ENCODE data around the gene CAP2.

GRCh38 chr6:17580518-17581048 lies 187.2 kb downstream of the CAP2 start:
- TF ChIP-seq NR2C2 (CRISPR knock-in tag; IDR thresholded peaks at IDR 0.05): no peak
- TF ChIP-seq NR2C2 (tag; IDR thresholded peaks at IDR 0.05): no peak
- no peak for TF ChIP-seq ZNF75A (CRISPR knock-in tag; IDR thresholded peaks at IDR 0.05)
- no peak for TF ChIP-seq ZBTB7A (IDR thresholded peaks at IDR 0.05; ENCODE audit: borderline replicate concordance, control insufficient read depth, low read depth, low read length)
- TF ChIP-seq, protein P1, sequence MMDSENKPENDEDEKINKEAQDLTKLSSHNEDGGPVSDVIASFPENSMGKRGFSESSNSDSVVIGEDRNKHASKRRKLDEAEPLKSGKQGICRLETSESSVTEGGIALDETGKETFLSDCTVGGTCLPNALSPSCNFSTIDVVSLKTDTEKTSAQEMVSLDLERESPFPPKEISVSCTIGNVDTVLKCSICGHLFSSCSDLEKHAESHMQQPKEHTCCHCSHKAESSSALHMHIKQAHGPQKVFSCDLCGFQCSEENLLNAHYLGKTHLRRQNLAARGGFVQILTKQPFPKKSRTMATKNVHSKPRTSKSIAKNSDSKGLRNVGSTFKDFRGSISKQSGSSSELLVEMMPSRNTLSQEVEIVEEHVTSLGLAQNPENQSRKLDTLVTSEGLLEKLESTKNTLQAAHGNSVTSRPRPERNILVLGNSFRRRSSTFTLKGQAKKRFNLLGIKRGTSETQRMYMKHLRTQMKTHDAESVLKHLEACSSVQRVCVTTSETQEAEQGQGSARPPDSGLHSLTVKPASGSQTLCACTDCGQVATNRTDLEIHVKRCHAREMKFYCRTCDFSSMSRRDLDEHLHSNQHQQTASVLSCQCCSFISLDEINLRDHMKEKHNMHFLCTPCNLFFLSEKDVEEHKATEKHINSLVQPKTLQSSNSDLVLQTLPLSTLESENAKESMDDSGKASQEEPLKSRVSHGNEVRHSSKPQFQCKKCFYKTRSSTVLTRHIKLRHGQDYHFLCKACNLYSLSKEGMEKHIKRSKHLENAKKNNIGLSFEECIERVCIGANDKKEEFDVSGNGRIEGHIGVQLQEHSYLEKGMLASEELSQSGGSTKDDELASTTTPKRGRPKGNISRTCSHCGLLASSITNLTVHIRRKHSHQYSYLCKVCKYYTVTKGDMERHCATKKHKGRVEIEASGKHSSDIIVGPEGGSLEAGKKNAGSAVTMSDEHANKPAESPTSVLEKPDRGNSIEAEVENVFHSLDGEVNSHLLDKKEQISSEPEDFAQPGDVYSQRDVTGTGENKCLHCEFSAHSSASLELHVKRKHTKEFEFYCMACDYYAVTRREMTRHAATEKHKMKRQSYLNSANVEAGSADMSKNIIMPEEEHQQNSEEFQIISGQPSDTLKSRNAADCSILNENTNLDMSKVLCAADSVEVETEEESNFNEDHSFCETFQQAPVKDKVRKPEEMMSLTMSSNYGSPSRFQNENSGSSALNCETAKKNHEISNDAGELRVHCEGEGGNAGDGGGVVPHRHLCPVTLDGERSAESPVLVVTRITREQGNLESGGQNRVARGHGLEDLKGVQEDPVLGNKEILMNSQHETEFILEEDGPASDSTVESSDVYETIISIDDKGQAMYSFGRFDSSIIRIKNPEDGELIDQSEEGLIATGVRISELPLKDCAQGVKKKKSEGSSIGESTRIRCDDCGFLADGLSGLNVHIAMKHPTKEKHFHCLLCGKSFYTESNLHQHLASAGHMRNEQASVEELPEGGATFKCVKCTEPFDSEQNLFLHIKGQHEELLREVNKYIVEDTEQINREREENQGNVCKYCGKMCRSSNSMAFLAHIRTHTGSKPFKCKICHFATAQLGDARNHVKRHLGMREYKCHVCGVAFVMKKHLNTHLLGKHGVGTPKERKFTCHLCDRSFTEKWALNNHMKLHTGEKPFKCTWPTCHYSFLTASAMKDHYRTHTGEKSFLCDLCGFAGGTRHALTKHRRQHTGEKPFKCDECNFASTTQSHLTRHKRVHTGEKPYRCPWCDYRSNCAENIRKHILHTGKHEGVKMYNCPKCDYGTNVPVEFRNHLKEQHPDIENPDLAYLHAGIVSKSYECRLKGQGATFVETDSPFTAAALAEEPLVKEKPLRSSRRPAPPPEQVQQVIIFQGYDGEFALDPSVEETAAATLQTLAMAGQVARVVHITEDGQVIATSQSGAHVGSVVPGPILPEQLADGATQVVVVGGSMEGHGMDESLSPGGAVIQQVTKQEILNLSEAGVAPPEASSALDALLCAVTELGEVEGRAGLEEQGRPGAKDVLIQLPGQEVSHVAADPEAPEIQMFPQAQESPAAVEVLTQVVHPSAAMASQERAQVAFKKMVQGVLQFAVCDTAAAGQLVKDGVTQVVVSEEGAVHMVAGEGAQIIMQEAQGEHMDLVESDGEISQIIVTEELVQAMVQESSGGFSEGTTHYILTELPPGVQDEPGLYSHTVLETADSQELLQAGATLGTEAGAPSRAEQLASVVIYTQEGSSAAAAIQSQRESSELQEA (IDR thresholded peaks at IDR 0.05; ENCODE audit: low read depth): no peak
- TF ChIP-seq, protein P2, sequence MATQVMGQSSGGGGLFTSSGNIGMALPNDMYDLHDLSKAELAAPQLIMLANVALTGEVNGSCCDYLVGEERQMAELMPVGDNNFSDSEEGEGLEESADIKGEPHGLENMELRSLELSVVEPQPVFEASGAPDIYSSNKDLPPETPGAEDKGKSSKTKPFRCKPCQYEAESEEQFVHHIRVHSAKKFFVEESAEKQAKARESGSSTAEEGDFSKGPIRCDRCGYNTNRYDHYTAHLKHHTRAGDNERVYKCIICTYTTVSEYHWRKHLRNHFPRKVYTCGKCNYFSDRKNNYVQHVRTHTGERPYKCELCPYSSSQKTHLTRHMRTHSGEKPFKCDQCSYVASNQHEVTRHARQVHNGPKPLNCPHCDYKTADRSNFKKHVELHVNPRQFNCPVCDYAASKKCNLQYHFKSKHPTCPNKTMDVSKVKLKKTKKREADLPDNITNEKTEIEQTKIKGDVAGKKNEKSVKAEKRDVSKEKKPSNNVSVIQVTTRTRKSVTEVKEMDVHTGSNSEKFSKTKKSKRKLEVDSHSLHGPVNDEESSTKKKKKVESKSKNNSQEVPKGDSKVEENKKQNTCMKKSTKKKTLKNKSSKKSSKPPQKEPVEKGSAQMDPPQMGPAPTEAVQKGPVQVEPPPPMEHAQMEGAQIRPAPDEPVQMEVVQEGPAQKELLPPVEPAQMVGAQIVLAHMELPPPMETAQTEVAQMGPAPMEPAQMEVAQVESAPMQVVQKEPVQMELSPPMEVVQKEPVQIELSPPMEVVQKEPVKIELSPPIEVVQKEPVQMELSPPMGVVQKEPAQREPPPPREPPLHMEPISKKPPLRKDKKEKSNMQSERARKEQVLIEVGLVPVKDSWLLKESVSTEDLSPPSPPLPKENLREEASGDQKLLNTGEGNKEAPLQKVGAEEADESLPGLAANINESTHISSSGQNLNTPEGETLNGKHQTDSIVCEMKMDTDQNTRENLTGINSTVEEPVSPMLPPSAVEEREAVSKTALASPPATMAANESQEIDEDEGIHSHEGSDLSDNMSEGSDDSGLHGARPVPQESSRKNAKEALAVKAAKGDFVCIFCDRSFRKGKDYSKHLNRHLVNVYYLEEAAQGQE (IDR thresholded peaks at IDR 0.05; ENCODE audit: borderline replicate concordance): no peak
- TF ChIP-seq, protein P2 (CRISPR knock-in tag; IDR thresholded peaks at IDR 0.05; ENCODE audit: low read depth): no peak
- no peak for TF ChIP-seq MYNN (IDR thresholded peaks at IDR 0.05)
- no peak for TF ChIP-seq MYNN (CRISPR knock-in tag; IDR thresholded peaks at IDR 0.05)
